ENCODE measurements around the gene PGAP1.

The PGAP1 gene

DNA sequence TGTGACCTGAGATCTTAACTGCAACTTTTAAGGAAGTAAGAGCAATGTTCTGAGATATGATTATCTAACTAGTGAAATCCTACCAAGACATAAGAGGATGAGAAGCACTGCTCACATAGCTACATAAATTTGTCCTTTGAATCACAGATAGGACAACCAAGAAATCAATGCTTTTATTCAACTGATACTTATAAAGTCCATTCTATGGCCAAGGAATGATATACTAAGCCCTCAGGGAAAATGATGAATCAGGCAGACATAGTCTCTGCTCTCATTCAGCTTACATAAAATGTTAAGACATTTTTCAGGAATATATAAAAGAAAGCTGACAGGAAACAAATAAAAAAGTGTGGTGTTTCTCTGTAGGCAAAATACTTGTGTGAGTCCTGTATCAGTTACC lies 39.1 kb downstream of the PGAP1 start:
- H3K36me3 Mint-ChIP-seq: peaks cover 25% of the 10 kb centered on the region
- H3K9me3 Mint-ChIP-seq: no peaks in the 10 kb centered on the region
- H3K27ac Mint-ChIP-seq: no peak overlapping the region
- no peak overlapping the region for H3K4me3 Mint-ChIP-seq
- H3K4me1 Mint-ChIP-seq: no peaks in the 10 kb centered on the region
- no peak for ATAC-seq
- H3K27me3 Mint-ChIP-seq: no peaks in the 10 kb centered on the region

DNA sequence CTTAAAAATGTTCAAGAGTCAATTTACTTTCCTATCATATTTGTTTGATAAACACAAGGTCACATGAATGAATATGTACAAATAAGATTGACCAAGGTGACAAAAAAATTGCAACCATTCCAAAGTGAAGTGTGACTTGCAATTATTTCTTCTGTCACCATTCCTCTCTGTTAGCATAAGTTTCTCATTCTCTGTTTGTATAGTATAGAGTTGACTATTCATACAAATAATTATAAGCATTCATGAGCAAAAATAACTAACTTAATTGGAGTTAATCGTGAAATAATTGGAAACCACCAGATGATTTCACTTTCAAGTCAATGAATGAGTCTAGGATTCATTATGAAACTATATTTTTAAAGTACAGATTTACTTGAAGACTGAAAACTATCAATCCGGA lies 42.1 kb downstream of the PGAP1 start:
- H3K27ac Mint-ChIP-seq: no peak overlapping the region
- no peaks in the 10 kb centered on the region for H3K27me3 Mint-ChIP-seq
- no peak for ATAC-seq
- H3K9me3 Mint-ChIP-seq: peaks cover 3% of the 10 kb centered on the region
- no peaks in the 10 kb centered on the region for H3K4me1 Mint-ChIP-seq
- no peak overlapping the region for H3K4me3 Mint-ChIP-seq
- H3K36me3 Mint-ChIP-seq: peaks cover 36% of the 10 kb centered on the region

DNA sequence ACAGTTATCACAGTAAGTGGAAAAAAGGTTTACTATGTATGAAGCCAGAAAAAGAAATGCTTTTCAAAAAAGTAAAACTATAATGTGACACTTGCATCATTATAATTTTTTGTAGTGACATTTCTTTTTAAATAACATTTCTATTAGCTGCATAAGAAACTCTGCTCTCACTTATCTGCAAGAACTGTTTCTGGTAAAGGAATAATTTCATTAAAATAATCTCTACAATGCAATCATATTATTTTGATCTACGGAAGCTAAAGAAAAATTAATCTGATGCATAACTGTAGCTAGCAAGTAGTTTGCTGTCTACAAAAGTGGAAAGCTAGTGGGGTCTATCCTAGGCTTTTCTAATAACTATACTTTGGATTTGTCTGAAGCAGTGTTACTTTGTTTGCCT lies 50.1 kb downstream of the PGAP1 start:
- no peak for ATAC-seq
- H3K9me3 Mint-ChIP-seq: peaks cover 3% of the 10 kb centered on the region
- no peak overlapping the region for H3K27ac Mint-ChIP-seq
- no peaks in the 10 kb centered on the region for H3K4me1 Mint-ChIP-seq
- no peak overlapping the region for H3K4me3 Mint-ChIP-seq
- peaks cover 16% of the 10 kb centered on the region for H3K36me3 Mint-ChIP-seq
- no peaks in the 10 kb centered on the region for H3K27me3 Mint-ChIP-seq

DNA sequence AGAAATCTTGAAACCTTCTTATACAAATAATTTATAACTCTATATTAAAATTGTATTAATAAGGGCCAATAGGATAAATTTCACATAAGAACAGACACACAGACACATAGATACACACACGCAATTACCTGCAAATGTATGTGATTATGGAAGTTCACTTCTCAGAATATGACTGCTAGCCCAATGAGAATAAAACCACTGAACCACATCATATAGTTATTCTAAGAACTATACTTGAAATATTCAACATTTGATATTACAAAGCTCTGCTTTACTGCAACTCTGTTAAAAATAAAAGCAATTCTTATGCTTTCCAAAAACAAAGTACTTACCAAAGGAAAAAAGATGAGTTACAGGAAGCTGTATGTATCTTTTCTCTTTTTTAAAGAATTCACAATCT lies 51.1 kb downstream of the PGAP1 start:
- no peak overlapping the region for H3K27ac Mint-ChIP-seq
- H3K4me3 Mint-ChIP-seq: no peak overlapping the region
- no peaks in the 10 kb centered on the region for H3K27me3 Mint-ChIP-seq
- no peaks in the 10 kb centered on the region for H3K4me1 Mint-ChIP-seq
- peaks cover 10% of the 10 kb centered on the region for H3K36me3 Mint-ChIP-seq
- no peaks in the 10 kb centered on the region for H3K9me3 Mint-ChIP-seq
- no peak for ATAC-seq

DNA sequence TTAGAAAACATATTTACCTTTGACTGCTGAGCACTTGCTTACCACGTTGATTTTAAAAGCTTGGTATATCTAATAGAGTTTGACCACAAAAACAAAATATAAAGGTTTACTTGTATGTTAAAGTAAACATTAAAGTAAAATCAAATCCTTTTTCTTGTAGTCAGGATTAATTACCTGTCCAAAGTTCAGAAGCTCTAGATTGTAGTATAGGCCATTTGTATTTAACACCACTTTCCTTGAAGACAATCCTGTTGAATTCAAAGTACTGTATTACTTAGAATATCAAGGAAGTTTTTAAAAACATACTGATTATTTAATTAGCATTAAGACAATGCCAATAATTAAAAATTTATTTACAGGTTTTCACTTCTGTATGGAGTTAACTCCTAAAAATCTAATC lies 53.0 kb downstream of the PGAP1 start:
- H3K36me3 Mint-ChIP-seq: peaks cover 4% of the 10 kb centered on the region
- ATAC-seq: no peak
- no peaks in the 10 kb centered on the region for H3K9me3 Mint-ChIP-seq
- H3K27me3 Mint-ChIP-seq: no peaks in the 10 kb centered on the region
- H3K4me1 Mint-ChIP-seq: no peaks in the 10 kb centered on the region
- H3K4me3 Mint-ChIP-seq: no peak overlapping the region
- no peak overlapping the region for H3K27ac Mint-ChIP-seq

DNA sequence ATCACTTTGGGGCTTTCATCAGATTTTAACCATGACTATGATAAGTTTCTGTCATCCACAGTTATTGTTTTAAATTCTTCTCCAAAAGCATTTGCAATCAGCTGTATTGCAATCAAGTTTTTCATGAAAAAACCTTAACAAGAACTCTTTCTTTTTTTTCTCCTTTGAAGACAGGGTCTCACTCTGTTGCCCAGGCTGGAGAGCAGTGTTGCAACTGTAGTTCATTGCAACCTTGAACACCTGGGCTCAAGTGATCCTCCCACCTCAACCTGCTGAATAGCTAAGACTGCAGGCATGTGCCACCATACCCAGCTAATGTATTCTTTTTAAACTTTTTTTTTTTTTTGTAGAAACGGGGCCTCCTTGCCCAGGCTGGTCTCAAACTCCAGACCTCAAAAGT lies 71.9 kb downstream of the PGAP1 start:
- peaks cover 23% of the 10 kb centered on the region for H3K36me3 Mint-ChIP-seq

DNA sequence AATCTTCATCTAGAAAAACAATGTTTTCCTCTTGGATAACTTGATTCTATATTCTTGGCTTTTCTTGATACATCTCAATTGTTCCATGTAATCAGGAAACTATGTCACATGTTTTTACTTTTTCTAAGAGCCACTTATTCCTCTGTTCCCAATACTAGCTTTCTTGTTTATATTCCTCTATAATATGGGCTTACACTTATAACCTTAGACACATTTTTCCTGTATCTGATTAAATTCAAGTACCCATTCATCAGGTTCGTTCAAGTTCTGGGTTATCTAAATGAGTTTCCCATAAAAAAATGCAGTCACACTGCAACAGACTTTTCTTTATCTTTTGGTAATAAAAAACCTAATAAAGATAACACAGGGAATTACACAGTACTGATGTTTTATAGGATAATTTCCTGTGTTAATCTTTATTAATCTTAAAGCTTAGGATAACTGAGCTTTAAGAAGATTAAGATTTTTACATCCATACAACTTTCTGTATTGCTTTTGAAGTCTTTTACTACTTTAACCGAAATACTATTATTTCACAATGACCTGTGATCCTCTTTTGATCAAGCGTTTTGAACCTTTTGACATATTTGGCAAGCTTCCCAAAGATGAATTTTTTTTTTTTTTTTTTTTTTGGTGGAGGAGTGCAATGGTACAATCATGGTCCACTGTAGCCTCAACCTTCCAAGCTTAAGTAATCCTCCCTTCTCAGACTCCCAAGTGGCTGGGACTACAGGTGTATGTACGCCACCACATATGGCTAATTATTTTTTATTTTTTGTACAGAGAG lies 73.0 kb downstream of the PGAP1 start:
- Mint-ChIP-seq H3K4me3 (no peak overlapping the region), H3K36me3 (peaks cover 11% of the 10 kb centered on the region), H3K27ac (no peak overlapping the region), H3K27me3 (no peaks in the 10 kb centered on the region), H3K9me3 (peaks cover 2% of the 10 kb centered on the region), H3K4me1 (peaks cover 6% of the 10 kb centered on the region)
- no peak for ATAC-seq

More for the DNA sequence above, 71.9 kb downstream of the PGAP1 start:
- H3K27ac Mint-ChIP-seq: no peak overlapping the region
- H3K27me3 Mint-ChIP-seq: no peaks in the 10 kb centered on the region
- H3K9me3 Mint-ChIP-seq: peaks cover 9% of the 10 kb centered on the region
- H3K4me3 Mint-ChIP-seq: no peak overlapping the region
- H3K4me1 Mint-ChIP-seq: peaks cover 6% of the 10 kb centered on the region
- no peak for ATAC-seq

DNA sequence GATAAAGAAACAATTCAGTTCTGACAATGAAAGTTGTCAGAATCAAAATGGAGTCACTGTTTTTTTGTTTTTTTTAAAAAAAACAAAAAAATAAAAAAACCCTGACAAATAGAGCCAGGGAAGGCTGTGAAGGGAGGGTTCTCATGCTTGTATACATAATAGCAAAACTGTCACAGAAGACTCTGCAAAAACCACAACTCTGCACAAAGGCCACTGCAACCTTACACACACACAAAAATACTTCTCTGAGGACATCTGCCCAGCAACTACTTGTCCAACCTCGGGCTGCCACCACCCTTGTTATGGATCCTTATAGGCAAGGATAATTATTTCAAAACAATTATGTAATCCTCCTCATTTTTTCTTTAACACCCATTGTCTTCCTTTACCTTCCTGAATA lies 75.4 kb downstream of the PGAP1 start:
- Mint-ChIP-seq H3K9me3 (no peaks in the 10 kb centered on the region), H3K27ac (no peak overlapping the region), H3K27me3 (no peaks in the 10 kb centered on the region), H3K4me1 (peaks cover 6% of the 10 kb centered on the region), H3K4me3 (no peak overlapping the region), H3K36me3 (peaks cover 2% of the 10 kb centered on the region)
- ATAC-seq: no peak

DNA sequence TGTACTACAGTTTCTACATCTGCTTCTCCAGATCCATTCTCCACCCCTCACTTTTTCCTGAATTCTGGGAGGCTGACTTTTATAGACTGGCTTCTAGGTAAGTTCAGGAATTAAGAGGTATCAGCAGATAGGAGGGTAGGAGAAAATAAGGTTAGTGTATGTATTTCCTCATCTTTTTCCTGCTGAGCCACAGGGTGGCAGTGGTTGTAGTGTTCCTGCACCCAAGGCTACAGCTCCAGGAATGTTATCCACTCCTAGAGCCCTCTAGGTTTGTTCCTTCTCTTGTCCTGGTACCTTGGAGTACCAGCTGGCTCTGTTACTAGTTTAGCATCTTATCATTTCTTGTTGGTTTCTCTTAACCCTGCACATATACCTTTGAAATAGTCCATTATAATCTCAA lies 76.6 kb downstream of the PGAP1 start:
- H3K4me3 Mint-ChIP-seq: no peak overlapping the region
- H3K9me3 Mint-ChIP-seq: no peaks in the 10 kb centered on the region
- peaks cover 6% of the 10 kb centered on the region for H3K4me1 Mint-ChIP-seq
- no peak overlapping the region for H3K27ac Mint-ChIP-seq
- H3K27me3 Mint-ChIP-seq: no peaks in the 10 kb centered on the region
- ATAC-seq: no peak
- H3K36me3 Mint-ChIP-seq: peaks cover 10% of the 10 kb centered on the region

DNA sequence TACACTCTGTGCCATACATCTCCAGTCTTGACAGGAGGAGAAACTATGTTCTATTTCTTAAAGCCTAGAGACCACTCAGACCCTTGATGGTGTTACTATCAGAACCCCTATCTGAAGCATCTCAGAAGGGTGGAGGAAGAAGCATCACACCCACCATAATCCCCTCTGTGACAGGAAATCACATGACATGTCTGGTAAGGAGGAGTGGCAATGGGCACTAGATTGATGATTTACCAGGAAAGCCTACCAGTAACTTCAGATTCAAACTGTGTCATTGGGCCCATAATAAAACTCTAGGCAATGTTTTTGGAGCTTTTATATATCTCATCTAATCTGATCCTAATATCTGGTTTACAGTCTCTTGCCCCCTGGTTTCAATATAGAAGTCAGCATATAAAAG lies 80.2 kb downstream of the PGAP1 start:
- Mint-ChIP-seq H3K9me3 (no peaks in the 10 kb centered on the region), H3K4me3 (no peak overlapping the region), H3K27ac (no peak overlapping the region), H3K27me3 (no peaks in the 10 kb centered on the region), H3K4me1 (no peaks in the 10 kb centered on the region), H3K36me3 (peaks cover 10% of the 10 kb centered on the region)
- no peak for ATAC-seq

DNA sequence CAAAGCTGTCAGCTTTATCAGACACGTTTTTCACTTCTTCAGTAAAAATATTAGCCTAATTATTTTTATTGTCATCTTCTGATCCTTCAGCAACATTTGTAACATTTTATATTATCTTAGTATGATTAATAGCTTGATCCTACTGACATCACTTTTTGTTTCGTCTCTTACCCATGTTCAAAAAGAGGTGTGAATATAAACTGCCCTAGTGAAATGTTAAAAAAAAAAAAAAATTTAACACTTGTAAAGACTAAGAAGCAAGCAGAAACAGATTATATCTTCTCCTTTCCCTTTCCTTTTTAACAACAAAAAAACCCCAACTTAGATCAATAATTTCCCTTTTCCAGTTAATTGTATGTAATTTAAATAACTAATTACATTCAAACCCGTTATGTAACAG lies 81.1 kb downstream of the PGAP1 start:
- Mint-ChIP-seq H3K4me1 (no peaks in the 10 kb centered on the region), H3K4me3 (no peak overlapping the region), H3K36me3 (peaks cover 10% of the 10 kb centered on the region), H3K27me3 (no peaks in the 10 kb centered on the region), H3K9me3 (no peaks in the 10 kb centered on the region), H3K27ac (no peak overlapping the region)
- ATAC-seq: no peak

DNA sequence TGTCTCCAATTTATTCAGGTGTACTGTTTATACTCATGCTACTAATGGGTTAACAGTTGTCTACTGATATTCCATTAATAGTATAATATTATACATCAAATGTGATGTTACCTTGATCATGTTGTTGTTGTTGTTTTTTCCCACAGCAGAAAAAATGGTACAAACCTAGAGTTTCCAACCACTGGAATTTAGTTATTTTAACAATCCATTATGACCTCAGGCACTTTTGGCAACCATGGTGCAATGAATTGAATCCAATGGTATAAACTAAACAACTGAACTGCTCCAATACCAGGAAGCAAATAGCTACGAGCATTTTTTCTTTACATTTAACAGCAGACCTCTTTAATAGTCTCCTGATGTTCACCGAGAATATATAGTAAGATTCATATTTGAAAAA lies 86.3 kb downstream of the PGAP1 start:
- no peak for ATAC-seq
- no peaks in the 10 kb centered on the region for H3K9me3 Mint-ChIP-seq

DNA sequence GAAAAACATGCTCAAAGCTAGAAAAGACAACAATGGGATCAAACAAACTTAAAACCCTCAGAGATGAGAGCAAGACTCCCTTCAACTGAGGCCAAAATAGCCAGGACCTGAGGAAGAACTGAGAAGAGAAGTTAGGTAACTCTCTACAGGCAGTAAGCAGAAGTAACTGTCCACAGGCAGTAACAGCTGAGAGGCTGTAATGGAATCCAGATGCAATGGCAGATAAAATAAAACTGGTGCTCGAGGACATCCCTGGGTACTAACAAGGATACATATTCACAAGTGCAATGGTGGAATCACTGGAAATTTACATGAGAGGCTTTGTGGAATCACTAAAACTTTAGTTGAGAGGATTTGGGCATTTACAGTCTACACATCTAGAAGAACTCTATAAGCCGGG lies 86.9 kb downstream of the PGAP1 start:
- H3K36me3 Mint-ChIP-seq: peaks cover 7% of the 10 kb centered on the region
- no peaks in the 10 kb centered on the region for H3K27me3 Mint-ChIP-seq
- no peak overlapping the region for H3K27ac Mint-ChIP-seq
- H3K4me3 Mint-ChIP-seq: no peak overlapping the region
- no peak for ATAC-seq
- H3K9me3 Mint-ChIP-seq: no peaks in the 10 kb centered on the region
- no peaks in the 10 kb centered on the region for H3K4me1 Mint-ChIP-seq

More for the DNA sequence above, 86.3 kb downstream of the PGAP1 start:
- no peak overlapping the region for H3K27ac Mint-ChIP-seq
- H3K27me3 Mint-ChIP-seq: no peaks in the 10 kb centered on the region
- H3K4me3 Mint-ChIP-seq: no peak overlapping the region
- H3K4me1 Mint-ChIP-seq: no peaks in the 10 kb centered on the region
- peaks cover 7% of the 10 kb centered on the region for H3K36me3 Mint-ChIP-seq

DNA sequence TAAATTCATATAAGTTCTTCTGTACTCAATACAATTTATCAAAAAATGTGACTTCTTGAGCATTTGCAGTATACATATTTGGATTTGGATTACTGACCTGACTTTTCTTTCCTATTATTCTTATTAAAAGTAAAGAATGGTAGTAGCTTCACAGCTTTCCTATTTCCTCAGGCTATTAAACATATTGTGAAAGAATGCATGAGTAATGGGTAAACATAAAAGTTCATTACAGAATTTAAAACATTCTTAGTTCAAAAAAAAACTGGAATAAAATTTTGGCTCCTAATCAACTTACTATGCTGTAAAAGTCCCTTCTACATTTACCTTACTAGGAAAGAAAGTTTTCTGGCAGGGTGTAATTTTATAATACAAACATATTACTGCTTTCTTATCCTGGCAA lies 90.1 kb downstream of the PGAP1 start:
- H3K27ac Mint-ChIP-seq: no peak overlapping the region
- no peak for ATAC-seq

DNA sequence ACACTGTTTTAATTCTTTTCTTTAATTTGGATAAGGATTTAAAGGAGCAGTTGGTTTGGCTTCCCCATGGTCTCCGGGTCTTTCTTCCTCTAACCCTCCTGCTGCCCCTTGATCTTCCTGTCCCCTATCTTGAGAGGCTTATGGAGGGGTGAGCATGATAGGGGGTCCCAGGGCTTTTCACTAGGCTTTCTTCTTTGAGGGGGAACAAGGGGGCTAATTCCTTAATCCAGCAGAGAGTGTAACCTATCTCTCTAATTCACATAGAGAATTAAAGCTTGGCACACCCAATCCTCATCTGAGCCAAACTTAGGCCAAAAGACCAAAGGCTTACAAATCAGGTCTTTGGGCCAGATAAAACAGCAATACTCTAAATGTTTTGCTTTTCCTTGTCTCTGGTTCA lies 95.8 kb downstream of the PGAP1 start:
- Mint-ChIP-seq H3K27ac (no peak overlapping the region), H3K27me3 (no peaks in the 10 kb centered on the region), H3K9me3 (no peaks in the 10 kb centered on the region), H3K4me1 (no peaks in the 10 kb centered on the region), H3K36me3 (no peaks in the 10 kb centered on the region), H3K4me3 (no peak overlapping the region)
- ATAC-seq: no peak

More for the DNA sequence above, 90.1 kb downstream of the PGAP1 start:
- H3K36me3 Mint-ChIP-seq: peaks cover 7% of the 10 kb centered on the region
- no peaks in the 10 kb centered on the region for H3K4me1 Mint-ChIP-seq
- H3K9me3 Mint-ChIP-seq: no peaks in the 10 kb centered on the region
- H3K27me3 Mint-ChIP-seq: no peaks in the 10 kb centered on the region
- no peak overlapping the region for H3K4me3 Mint-ChIP-seq

DNA sequence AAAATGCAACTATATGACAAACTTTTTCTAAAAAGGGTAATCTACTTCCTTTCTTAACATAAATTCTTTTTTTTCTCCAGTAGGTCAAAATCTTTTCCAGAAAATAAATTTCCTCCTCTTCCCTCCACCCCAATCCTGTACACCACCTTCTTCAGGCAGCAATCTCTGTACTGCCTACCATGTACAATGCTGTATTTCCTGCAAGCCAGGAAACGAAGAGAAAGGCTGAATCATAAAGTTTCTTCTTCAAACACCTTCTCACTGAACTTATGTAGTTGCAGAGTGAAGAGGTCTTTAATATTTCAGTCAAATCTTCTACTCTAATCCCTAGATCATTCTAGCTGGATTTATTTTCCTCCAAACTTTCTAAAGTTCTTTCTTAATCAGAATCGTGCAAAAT lies 99.2 kb downstream of the PGAP1 start:
- Mint-ChIP-seq H3K27ac (no peak overlapping the region), H3K27me3 (peaks cover 27% of the 10 kb centered on the region), H3K4me1 (no peaks in the 10 kb centered on the region), H3K36me3 (no peaks in the 10 kb centered on the region), H3K4me3 (no peak overlapping the region), H3K9me3 (no peaks in the 10 kb centered on the region)
- no peak for ATAC-seq
